ENCODE data around the gene RDH13.
A peak's percentile ranks its signal among the peaks of the same experiment; 100 is the strongest.

RDH13 gene

DNA sequence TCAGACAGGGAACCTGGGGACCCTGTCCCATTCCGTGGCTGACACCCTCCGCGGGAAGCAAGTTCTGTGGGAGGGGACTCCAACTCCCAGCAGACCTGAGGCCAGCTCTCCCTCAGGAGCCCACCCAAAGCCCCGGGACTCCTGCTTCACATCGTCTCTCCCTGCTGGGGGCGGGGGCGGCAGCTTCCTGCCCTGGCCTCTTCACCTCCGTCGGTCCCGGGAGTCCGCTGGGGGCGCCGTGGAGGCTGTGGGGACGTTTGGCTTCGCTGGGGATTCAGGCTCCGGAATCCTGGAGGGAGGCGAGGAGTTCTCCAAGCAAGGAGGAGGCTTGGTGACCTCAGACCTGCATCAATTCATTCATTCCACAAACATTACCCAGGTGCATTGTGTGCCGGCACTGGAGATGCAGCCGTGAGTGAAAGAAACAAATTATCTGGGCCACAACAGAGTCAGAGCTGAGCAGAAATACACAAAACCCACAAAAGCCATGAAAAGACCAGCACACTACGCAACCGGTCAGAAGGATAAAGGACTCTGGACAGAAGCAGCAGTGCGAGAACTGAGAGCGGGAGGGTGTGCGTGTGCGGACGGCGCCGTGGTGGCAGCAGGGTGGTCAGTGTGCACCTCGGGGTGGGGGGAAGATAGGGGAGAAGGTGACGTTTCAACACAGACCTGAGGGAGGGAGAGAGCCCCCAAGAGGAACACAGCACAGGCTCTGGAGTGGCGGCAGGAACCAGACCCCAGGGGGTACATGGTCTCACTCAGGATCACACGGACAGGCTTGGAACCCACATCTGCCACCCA, 31.7 kb upstream of the RDH13 start:
- DNase-seq: no peak
- no peak overlapping the region for H3K4me3 ChIP-seq (ENCODE audit: low read depth, low read length)
- H3K9me3 ChIP-seq (ENCODE audit: severe bottlenecking): no peaks in the 10 kb centered on the region
- peaks cover 16% of the 10 kb centered on the region for H3K36me3 ChIP-seq
- TF ChIP-seq, protein P1, sequence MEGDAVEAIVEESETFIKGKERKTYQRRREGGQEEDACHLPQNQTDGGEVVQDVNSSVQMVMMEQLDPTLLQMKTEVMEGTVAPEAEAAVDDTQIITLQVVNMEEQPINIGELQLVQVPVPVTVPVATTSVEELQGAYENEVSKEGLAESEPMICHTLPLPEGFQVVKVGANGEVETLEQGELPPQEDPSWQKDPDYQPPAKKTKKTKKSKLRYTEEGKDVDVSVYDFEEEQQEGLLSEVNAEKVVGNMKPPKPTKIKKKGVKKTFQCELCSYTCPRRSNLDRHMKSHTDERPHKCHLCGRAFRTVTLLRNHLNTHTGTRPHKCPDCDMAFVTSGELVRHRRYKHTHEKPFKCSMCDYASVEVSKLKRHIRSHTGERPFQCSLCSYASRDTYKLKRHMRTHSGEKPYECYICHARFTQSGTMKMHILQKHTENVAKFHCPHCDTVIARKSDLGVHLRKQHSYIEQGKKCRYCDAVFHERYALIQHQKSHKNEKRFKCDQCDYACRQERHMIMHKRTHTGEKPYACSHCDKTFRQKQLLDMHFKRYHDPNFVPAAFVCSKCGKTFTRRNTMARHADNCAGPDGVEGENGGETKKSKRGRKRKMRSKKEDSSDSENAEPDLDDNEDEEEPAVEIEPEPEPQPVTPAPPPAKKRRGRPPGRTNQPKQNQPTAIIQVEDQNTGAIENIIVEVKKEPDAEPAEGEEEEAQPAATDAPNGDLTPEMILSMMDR (IDR thresholded peaks at IDR 0.05; ENCODE audit: low read depth, low read length): no peak
- H3K27ac ChIP-seq: no peak overlapping the region
- H3K27me3 ChIP-seq (ENCODE audit: insufficient read depth, low read depth, severe bottlenecking): no peaks in the 10 kb centered on the region

DNA sequence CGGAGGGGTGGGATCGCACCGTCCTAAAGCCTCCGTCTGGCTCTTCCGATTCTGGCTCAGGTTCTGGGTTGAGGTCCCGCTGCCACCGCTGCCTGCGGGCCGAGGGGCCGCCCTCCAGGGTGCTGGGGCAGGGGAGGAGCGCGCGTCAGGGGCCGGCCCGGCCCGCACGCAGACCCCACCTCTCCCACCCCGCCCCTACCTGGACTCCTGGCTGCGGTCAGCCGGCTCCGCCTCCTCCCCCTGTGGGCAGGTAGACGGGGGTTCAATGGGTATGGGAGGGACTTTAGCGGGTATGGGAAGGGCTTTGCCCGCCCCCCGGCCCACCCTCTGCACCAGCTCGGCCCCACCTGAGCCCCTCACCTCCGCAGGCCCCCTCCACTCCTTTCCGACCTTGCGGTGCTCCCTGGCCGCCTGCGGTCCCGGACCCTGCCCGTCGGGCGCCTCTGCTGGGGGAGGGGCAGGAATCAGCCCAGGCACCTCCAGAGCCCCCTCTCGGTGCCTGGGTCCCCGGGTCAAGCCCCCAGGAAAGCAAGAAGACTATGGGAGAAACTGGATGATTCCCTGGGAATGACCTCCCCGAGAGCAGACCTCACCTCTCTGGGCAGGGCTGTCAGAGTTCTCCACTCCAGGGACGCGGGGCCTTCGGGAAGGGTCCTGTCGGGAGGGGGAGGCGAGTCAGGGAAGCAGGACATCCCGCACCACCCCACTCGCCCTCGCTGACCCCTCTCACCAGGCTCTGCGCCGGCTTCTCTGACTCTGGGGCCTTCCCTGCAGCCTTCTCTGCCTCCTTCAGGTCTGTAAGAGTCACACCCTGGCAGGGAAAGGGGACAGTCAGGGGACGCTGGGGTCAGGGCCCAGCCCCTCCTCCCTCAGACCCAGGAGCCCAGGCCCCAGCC, 29.7 kb upstream of the RDH13 start:
- no peak for DNase-seq
- TF ChIP-seq, protein P1 (IDR thresholded peaks at IDR 0.05; ENCODE audit: low read depth, low read length): no peak
- Histone ChIP-seq H3K27me3 (ENCODE audit: insufficient read depth, low read depth, severe bottlenecking) (no peaks in the 10 kb centered on the region), H3K36me3 (peaks cover 11% of the 10 kb centered on the region), H3K27ac (no peak overlapping the region), H3K4me3 (ENCODE audit: low read depth, low read length) (no peak overlapping the region), H3K9me3 (ENCODE audit: severe bottlenecking) (no peaks in the 10 kb centered on the region)

DNA sequence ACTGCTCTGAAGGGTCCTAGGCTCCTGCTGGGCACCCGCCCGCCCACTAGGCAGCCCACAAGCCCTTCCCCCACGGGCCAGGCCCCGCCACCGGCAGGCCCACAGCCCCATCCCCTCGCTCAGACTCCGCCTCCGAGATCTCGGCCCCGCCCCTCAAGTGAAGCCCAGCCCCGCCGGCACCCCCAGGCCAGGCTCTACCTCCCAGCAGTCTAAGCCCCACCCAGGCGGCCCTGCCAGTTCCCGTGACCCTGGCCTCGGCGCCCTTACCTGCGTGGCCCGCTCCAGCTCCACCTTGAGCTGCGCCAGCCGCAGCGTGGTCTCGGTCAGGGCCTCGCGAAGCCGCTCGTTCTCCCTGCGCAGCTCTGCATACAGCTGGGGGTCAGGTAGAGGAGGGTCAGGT, 29.0 kb upstream of the RDH13 start:
- peak; percentile 49 for DNase-seq
- TF ChIP-seq, protein P1 (IDR thresholded peaks at IDR 0.05; ENCODE audit: low read depth, low read length): no peak
- H3K27ac ChIP-seq: no peak overlapping the region
- H3K9me3 ChIP-seq (ENCODE audit: severe bottlenecking): no peaks in the 10 kb centered on the region
- no peak overlapping the region for H3K4me3 ChIP-seq (ENCODE audit: low read depth, low read length)
- no peaks in the 10 kb centered on the region for H3K27me3 ChIP-seq (ENCODE audit: insufficient read depth, low read depth, severe bottlenecking)
- H3K36me3 ChIP-seq: peaks cover 11% of the 10 kb centered on the region

DNA sequence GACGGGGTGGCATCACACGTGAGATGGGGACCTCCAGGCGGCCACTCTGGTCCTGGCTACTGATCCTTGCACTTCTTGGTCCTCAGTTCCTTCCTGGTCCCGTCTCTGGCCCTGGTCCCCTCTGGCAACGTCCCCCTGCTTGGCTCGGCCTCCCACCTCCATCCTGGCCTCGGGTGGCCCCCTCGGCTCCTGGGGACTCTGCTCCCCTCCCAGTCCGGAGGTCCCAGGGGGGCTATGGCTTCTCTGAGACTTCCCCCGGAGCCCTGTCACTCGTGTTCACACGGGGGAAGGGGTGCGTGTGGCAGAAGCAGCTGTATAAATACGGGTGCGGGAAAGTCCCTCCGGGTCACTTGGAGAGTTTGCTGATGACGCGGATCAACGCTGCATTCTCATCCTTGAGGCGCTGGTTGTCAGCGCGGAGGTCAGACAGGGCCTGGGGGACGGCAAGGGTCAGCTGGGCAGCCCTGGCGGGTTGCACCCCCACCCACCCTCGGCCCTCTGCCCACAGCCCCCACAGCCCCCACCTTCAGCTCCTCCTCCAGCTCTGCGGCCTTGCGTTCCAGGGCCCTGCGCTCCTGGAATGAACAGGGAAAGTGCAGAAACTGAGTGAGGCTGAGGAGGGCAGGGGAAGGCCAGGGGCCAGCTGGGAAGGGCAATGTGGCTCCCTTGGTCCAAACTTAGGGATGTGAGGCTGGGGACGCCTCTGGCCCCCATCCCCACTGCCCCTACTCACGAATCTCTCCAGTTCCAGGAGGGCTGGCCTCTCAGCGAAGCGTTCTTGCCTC, 28.4 kb upstream of the RDH13 start:
- Histone ChIP-seq H3K27me3 (ENCODE audit: insufficient read depth, low read depth, severe bottlenecking) (no peaks in the 10 kb centered on the region), H3K27ac (no peak overlapping the region), H3K36me3 (peaks cover 11% of the 10 kb centered on the region), H3K4me3 (ENCODE audit: low read depth, low read length) (no peak overlapping the region), H3K9me3 (ENCODE audit: severe bottlenecking) (no peaks in the 10 kb centered on the region)
- TF ChIP-seq, protein P1 (IDR thresholded peaks at IDR 0.05; ENCODE audit: low read depth, low read length): no peak
- DNase-seq: no peak

DNA sequence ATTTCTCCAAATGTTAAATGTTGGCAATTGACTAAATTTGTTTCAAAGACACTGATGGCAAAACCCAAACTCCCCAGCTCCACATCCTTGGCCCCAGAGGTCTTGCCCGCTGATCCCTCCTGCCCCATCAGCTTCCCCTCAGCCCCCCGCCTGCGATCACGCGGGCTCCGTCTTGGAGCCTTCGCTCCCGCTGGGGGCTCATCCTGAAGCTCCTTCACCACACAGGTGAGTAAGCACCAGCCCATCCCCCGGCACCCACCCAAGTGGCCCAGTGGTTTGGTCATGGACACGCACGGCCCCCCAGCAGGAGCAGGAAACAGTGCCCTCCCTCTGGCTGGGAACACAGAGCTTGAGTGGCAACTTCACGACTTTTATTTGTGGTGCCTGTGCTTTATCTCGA, 27.6 kb upstream of the RDH13 start:
- TF ChIP-seq, protein P1 (IDR thresholded peaks at IDR 0.05; ENCODE audit: low read depth, low read length): no peak
- no peak overlapping the region for H3K27ac ChIP-seq
- H3K27me3 ChIP-seq (ENCODE audit: insufficient read depth, low read depth, severe bottlenecking): no peaks in the 10 kb centered on the region
- no peak overlapping the region for H3K4me3 ChIP-seq (ENCODE audit: low read depth, low read length)
- DNase-seq: no peak
- H3K9me3 ChIP-seq (ENCODE audit: severe bottlenecking): no peaks in the 10 kb centered on the region
- peaks cover 11% of the 10 kb centered on the region for H3K36me3 ChIP-seq
